NCI-H69 (cell line): ENCODE data around the gene AGPAT3.
A peak's percentile ranks its signal among the peaks of the same experiment; 100 is the strongest.

Experiments
- DNase-seq: peaks from one replicate; lab custom pipeline; 2025; lab: John Stamatoyannopoulos, UW

Gene AGPAT3

DNA sequence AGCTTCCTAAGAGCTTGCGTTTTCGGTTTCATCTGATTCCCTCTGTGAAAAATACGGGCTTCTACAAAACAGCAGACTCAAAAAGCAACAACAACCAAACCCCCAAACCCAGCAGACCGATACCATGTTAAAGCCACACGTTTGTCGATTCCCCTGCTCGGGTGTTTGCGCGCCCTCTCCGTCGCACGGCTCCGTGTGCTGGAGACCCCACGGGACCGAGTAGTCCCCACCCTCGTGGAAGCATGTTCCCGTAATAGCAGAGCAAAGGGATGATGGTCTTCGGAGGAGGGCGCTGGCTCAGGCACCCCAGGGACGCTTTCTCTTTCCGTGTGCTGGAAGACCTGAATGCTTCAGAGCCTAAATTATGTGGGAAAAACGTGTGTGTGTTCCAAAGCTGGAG, 42.7 kb downstream of the AGPAT3 start:
- DNase-seq = no peak

DNA sequence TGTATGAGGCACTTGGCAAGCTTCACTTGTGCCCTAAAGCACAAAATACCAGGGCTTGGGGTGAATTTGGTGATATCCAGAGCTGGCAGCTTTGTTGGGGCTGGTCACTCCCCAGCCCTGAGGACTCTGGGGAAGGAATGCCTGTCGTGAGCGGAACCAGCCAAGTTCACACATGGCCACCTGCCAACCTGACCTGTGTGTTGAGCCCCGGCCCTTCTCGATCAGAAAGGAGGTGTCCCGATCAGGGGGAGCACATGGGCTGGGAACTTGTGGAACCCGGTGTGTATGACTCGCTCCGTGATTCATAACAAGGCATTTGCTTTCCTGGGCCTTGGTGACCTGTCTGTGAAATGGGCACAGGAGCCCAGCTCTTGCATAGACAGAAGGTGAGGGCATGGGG, 43.1 kb downstream of the AGPAT3 start:
- DNase-seq = no peak

DNA sequence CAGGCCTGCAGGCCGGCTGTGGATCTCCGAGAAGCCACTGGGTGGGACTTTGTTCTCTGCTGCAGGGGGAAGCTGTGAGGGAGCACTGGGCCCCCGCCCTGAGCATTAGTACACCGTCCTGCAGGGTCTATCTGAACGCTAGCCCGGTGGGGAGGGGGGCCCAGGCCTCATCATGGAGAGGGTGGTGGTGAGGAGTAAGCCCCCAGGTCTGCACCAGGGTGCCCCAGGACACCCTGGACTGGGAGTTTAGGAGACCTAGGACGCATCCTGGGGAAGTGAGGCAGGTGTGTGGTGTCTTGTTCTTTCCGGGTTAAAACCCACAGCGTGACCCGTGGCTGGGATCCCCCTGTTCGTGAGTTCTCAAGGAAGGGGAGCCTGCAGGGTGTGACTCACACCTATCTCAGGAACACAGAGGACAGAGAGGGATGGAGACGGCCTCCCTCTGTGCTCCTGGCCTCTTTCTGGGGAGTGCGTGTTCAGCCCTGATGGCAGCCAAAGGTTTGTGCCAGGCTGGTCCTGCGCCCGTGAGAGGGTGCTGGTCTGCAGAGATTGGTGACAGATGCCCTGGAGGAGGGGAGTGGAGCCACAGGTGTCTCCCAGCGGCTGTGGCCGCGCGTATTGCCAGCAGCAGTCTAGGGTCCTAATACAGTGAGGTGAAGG, 44.8 kb downstream of the AGPAT3 start:
- peak; percentile 75 for DNase-seq

DNA sequence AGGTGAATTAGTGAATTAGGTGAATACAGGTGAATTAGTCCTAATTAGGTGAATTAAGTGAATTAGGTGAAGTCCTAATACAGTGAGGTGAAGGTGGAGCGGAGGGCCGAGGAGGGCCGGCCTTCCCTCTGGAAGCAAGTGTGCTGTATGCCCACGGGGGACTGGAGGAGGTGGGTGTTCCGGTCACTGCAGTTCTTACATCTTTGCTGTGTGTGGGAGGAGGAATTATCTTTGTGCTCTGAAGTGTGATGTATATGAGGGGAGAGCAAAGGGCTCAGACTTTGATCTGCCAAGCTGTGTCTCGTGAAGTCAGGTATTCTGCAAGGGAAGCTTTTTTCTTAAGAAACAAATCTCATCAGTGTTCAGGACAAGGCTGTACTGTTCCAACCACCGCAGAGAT, 45.4 kb downstream of the AGPAT3 start:
- no peak for DNase-seq

DNA sequence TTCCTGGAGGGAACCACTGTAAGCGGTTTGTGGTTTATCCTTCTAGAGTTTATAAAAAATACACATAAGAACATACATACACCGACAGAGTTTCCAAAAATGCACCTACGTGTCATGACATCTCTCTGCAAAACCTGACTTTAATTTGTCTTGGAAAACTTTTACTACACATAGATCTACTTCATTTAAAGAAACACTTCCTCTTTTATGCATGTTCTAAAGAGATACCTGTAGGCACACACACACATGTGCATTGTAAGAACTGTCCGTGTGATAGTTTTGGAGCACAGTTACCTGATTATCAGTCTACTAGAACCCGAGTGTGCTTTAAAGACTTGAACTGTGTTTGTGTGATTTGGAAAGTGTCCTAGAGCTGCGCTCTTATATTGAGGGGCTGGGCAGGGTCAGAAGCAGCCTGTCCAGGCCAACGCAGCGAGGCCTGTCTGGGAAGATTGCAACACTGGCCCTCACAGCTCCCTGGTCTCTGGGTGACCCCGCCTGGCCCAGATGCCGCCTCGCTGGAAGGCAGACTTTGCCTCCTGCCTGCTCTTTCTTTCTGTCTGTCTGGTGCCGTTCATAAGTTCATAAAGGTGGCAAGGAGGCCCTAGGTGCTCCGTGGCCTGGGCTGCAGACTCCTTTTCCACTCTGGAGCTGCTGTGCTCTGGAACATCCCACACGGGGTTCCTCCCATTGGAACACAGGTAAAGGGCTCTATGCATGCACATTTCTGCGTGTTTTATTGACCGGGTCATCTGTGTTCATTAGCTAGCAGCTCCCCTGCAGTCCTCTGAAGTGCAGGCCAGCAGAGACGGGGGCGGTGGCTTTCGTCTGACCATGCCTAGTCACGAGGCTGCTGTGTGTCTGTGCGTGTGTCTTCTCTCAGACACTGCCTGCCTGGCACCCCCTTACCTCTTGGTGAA, 46.3 kb downstream of the AGPAT3 start:
- DNase-seq = no peak

DNA sequence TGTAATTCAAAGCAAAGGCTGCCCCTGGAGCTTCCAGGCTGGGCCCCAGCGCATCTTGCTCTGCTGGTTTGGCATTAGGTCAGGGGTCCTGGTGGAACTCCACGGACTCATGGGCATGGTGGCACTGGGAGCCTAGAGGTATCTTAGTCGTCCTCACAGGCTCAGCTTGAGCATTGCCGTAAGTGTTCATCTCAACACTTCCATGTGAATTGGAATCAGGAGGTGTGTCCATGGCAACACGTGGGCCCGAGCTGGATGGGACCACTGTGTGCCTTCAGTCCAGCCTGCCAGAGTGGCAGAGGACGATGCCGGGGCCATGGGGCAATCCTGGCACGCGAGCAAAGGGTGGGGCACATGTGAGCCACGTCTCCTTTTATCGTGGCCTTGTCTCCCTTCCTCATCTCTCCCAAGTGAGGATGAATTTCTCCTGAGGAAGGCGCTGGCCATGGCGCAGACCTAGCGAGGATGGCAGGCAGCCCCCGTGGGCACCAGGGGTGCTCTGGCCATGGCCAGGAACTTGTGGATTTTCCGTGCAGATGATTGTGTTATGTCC, 47.0 kb downstream of the AGPAT3 start:
- DNase-seq = no peak

DNA sequence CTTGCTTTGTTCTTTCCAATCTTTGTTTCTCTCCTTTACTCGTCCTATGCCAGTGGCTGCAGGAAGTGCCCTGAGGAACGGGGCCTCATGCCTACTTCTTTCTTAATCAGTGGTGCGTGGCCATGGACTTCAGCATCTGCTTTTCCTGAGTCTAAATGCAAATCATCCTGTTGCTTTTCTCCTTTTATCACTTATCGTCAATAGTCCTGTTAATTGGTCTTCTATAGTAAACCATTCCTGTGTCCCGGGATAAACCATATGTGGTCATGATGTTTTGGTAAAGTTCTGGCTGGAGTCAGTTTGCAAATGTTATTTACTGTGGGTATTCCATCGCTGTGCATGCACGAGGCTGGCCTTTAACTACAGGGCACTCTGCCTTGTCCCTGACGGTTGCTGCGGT, 47.5 kb downstream of the AGPAT3 start:
- DNase-seq = no peak

DNA sequence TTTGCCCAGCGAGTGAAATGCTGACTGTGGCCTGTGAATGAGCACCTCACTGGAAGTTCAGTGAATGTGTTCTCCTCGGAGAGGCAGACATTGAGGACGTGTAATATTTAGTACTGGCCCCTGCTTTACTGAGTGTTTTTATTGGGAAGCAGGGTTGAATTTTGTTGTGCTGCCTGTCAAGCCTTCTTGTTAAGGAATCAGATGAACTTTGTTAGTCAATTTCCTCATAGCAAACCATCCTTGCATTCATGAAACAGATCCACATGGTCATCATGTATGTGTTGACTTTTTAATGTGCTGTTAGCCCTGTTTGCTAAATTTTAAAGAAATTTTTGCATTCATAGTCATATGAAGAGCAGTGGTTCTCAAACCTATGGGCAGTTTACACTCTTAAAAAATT, 47.9 kb downstream of the AGPAT3 start:
- no peak for DNase-seq

DNA sequence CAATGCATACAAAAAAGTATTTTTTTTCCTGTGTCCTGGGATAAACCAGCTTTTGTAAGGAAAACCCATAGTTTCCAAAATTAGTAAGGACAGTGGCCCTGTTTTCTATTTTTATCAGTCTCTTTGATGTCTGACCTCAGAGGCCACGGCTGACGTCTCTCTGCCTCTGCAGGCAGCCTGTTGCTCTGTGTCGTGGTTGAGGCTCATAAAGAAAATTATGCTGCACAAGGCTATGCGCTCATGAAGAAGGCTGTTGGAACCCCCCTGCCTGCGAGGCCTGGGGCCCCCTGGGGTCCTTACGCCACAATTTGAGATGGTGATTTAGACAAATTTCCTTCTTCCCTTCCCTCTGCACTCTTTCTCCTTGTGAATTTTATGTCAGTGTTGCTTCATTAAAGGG, 48.9 kb downstream of the AGPAT3 start:
- peak; percentile 34 for DNase-seq

DNA sequence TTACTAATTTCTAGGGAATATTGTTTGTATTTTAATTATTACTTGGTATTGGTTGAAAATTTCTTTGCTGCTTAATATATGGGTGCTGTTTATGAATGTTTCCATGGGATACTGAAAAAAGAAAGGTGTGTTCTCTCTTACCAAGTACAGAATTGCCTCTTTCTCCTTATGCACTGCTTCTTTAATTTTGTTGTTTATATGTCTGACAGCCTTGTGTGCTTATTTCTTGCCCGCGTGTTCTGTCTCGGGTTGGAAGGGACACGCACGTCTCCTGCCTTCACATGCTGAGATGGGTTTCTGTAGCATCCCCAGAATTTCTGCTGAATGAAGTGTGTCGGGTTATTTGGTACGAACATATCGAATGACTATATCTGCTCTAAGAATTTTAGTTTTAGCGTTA, 51.1 kb downstream of the AGPAT3 start:
- peak; percentile 65 for DNase-seq

DNA sequence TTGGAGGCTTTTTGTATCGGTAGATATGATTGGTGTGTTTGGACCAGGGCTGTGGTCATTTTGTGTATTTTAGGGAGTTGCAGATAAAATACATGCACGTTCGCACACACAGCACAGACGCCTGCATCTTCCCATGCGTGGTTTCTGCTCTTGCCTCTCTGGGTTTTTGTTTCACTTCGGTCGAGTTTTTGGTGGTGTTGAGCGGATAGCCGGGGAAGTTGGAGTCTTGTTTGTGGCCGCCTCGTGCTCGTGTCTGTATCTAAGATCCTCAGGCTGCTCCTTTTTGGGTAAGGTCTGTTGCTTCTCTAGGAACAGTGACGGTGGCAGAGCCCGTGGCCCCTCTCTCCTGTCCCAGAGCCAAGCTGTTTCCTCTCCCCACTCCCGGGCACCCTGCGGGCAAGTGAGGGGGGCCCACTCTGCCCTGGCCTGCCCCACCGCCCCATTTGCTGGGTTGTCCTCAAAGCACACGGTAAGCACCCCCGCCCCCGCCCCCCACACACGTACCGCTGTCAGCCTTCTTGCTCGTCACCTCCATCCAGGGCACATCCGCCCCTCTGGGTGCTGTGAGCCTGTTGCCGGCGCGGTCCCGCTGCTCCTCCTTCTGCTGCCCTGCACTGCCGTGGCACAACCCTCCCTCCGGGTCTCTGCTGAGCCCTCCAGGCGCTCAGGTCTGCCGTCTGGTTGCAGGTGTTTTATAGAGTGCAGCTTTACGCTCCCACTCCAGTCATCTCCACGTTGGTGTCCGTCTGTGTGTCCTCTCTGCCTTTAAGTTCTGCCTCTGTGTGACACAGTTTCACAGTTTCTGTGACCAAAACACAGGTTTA, 51.9 kb downstream of the AGPAT3 start:
- peak; percentile 92 for DNase-seq

DNA sequence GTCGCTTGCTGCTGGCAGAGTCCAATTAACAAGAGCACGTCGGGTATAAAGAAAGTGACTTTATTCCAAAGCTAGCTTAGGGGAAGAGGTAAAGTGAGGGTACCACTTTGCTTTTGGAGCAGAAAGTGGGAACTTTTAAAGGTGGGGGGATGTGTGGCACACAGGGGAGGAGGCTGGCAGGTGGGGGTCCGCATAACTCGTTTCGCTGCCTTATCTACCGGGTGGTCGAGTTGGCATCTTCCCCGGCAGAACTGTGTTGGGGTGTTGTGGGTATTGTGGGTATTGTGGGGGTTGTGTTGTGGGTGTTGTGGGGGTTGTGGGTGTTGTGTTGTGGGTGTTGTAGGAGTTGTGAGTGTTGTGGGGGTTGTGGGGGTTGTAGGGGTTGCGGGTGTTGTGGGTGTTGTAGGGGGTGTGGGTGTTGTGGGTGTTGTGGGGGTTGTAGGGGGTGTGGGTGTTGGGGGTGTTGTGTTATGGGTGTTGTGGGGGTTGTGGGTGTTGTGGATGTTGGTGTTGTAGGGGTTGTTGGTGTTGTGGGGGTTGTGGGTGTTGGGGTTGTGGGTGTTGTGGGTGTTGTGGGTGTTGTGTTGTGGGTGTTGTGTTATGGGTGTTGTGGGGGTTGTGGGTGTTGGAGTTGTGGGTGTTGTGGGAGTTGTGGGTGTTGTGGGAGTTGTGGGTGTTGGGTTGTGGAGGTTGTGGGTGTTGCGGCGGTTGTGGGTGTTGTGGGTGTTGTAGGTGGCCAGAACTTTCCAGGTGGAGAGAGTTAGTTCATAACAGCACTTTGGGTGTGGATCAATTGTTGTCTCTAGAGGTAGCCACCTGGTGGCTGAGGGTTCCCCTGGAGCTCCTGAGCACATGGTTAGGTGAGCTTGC, 52.7 kb downstream of the AGPAT3 start:
- DNase-seq = peak; percentile 82

DNA sequence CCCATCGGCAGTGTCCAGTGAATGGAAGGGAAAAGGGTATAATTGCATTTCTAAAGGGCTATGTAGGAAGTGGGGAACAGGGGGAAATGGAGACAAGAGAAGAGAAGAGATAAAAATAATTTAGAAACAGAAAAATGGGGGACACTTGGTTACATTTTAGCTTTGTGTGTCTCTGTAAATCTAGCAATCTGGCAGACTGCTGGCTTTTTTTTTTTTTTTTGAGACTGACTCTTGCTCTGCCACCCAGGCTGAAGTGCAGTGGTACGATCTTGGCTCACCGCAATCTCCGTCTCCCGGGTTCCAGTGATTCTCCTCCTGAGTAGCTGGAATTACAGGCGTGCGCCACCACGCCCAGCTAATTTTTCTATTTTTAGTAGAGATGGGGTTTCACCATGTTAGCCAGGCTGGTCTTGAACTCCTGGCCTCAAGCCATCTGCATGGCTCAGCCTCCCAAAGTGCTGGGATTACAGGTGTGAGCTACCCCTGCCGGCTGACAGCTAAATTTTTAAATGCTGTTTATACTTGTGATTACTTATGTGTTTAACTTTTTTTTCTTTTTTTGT, 53.4 kb downstream of the AGPAT3 start:
- DNase-seq = peak; percentile 59

DNA sequence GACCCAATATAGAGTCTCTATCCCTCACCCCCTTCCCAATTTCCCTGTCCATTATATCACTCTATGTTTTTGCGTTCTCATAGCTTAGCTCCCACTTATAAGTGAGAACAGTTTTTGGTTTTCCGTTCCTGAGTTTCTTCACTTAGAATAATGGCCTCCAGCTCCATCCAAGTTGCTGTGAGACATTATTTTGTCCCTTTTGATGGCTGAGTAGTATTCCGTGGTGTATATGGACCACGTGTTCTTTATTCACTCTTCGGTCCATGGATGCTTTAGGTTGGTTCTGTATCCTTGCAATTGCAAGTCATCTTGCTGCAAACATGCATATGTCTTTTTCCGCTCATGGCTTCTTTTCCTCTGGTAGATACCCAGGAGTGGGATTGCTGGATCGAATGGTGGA, 54.3 kb downstream of the AGPAT3 start:
- no peak for DNase-seq

DNA sequence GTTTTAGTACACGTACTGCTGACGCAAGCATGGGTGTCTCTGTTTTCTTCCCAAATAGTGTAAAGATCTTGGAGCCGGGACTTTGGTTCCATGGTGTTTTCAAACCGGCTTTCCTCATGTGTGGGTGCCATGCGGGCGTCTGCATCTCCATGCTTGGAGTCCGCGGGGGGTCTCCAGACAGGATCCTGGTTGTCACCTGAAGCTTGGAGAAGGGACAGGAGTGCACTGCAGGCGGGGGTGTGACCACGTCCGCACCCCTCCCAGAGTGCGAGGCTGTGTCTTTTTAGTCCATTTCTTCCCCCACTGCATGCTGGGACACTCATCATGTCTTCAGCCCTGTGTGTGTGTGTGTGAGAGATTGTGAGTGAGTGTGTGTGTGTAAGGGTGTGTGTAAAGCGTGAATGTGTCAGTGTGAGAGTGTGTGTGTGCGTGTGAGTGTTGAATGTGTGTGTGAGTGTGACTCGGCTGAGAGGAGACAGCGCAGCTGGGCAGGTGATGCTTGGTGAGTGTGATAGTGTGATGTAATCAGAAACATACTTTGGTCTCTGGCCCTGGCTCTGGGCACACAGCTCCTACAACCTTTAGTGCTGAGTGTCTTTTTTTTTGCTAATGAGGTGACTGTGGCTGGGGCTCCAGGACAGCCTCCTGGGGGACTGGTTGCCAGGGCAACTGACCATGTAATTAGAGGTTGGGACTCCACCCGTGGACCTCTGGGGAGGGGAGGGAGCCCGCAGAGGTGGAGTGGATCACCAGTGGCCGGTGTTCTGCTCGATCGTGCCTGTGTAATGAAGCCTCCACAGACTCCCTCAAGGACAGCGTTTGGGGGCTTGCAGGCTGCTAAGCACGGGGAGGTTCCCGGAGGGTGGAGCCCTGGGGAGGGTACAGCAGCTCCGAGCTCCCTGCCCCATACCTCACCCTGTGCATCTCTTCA, 55.1 kb downstream of the AGPAT3 start:
- peak; percentile 96 for DNase-seq

DNA sequence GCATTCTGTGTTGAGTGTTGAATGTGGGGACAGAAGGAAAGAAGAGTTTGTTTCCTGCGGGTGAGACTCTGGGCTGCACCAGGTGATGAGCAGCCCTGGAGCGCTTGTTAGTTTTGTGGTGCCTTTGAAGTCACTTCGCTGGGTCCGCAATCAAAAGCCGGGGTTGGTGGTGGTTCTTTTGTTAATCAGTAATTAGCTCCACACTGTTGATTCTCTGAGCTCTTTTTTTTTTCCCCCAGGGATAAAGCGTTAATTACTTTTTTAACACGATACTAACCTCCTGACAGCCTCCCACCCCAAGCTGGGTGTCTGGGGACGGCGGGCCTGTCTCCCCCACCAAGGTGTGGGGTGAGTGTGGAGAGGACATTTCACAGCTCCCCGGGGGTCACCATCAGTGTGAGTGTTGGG, 56.6 kb downstream of the AGPAT3 start:
- peak; percentile 98 for DNase-seq

DNA sequence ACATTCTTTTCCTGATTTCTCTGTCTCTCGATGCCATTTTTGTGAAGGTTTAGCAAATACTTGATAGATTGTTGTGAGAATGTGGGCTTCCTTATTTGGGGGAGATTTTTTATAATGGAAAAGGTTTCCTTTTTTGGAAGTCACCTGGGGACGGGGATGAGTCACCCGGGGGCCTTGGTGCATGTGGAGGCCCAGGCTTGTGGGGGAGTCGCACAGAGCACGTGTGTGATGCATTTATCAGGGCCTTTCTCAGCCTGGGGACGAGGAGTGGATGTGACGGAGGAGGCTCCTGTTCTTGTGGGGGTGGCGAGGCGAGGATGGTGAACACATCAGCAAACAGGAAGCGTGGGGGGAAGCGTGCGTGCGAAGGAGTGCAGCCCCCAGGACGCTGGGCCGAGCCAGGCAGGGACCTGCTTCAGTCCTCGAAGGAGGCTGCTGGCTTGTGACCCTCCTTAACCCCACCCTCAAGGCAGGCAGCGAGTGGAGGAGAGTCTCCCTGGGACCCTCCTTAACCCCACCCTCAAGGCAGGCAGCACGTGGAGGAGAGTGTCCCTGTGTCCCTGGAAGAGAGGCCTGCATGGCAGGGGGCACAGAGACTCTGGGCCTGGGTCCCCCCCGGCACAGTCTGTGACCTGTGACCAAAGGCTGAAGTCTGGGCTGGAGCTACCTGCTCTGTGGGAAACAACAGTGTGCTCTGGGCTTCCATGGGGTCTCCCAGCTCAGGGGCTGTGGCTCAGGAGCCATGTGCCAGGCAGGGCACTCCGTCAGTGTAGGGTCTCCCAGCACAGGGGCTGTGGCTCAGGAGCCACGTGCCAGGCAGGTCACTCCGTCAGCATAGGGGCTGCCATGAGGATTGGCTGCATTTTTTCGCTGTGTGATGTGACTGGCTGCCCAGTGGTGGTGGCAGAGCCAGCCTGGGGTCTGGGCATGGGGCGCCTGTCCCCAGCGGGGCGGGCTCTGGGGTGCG, 57.2 kb downstream of the AGPAT3 start:
- DNase-seq = peak; percentile 75

DNA sequence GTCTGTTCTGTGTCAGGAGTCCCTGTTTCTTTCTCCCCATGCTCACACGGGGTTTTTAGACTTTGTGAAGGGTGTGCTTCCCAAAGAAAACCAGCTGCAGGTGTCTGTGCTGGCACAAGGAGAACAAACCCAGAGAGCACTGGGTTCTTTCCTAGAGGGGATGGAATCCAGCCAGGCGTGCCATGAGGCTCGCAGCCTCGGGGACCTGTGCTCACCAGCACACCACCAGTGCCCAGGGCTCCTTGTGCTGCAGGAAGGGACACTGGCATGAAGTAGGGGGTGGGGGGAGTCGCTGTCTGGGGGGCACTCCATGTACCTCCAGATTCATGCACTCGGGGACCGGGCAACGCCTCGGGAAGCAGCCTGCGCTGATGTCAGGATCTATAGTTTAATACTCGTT, 57.9 kb downstream of the AGPAT3 start:
- DNase-seq = peak; percentile 55

DNA sequence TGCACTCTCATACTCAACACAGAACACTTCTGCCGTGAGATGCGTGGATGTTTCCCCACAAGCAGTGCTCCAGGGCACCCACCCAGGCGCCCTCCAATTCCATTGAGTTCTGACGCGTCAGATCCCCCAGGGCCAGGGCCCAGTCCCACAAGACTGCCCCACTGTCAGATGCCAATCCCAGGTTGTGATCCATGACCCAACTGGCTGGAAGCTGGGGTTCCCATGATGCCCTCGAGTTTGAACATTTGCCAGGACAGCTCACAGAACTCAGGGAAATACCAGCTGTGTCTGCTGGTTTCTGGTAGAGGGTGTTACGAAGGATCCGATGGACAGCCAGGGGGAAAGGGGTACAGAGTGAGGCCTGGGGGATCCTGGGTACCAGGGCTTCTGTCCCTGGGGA, 58.4 kb downstream of the AGPAT3 start:
- peak; percentile 43 for DNase-seq
